Measurements from ENCODE around the gene MCU. TPM values are rescaled to one million over a fixed set of nuclear protein-coding genes. Genes with fewer than 3 reads are reported as not detected.

The MCU gene
- polyA plus RNA-seq, 4 donors, result 38.0 to 61.1 (median 45.4) TPM

GRCh38 chr10:72925951-72926465, 234.1 kb downstream of the MCU start:
- DNase-seq (ENCODE audit: low read depth in 4 of 4, low spot score in 3 of 4), result no peak

GRCh38 chr10:72927485-72927884, 235.5 kb downstream of the MCU start:
- no peak for DNase-seq (ENCODE audit: low read depth in 4 of 4, low spot score in 3 of 4)

- DNase-seq (ENCODE audit: low read depth in 4 of 4, low spot score in 3 of 4), result no peak
These were observed 236.9 kb downstream of the MCU start for GRCh38 chr10:72928798-72929197.

GRCh38 chr10:72930276-72930675, 238.3 kb downstream of the MCU start:
- no peak for DNase-seq (ENCODE audit: low read depth in 4 of 4, low spot score in 3 of 4)

GRCh38 chr10:72932259-72933015, 240.5 kb downstream of the MCU start:
- DNase-seq (ENCODE audit: low read depth in 4 of 4, low spot score in 3 of 4), result no peak

- no peak for DNase-seq (ENCODE audit: low read depth in 4 of 4, low spot score in 3 of 4)
These were observed 243.4 kb downstream of the MCU start for GRCh38 chr10:72935361-72935760.

Other genes with a start within 250 kb of the MCU start
- gene MICU1, start 66.1 kb upstream of the MCU start, polyA plus RNA-seq (ENCODE audit: insufficient read length in 4 of 4), result 10 to 100 TPM; 65.2 to 93.4 (median 76.6) TPM
- gene OIT3, start 201.6 kb downstream of the MCU start, polyA plus RNA-seq (ENCODE audit: insufficient read length in 4 of 4), result 1 to 10 TPM; 2.0 to 3.8 (median 3.0) TPM

Measured in left renal pelvis (tissue), 4 donors.